Keratinocyte (primary cell): Measurements from ENCODE around the gene RNF144B. TPM values are rescaled to one million over a fixed set of nuclear protein-coding genes. Genes with fewer than 3 reads are reported as not detected.
"Not testable (repeated sequence)": the region's sequence is repeated elsewhere in the genome, so short reads cannot be mapped to it uniquely, and the experiment has no call there.

ENCODE experiments used
- DNase-seq: peaks from one replicate; pipeline ENCODE4 v3.0.0-alpha.2; 2011; ENCODE audit warnings: low read depth, missing footprints, low spot score
- FAIRE-seq: peaks from 2 replicates; lab custom pipeline; 2011; peaks lifted over from hg19 to GRCh38; lab: Jason Lieb, UNC
- H2AFZ ChIP-seq: 2 replicates; pipeline ENCODE4 v1.6.0; 2012; ENCODE audit warnings: low read length, control low read depth, inconsistent platforms; ENCODE audit not compliant: control insufficient read depth
- H3K27ac ChIP-seq: 2 replicates; pipeline ENCODE4 v1.5.1; 2011; ENCODE audit warnings: low read length; ENCODE audit not compliant: control insufficient read depth, insufficient read depth
- H3K27me3 ChIP-seq: 3 replicates; pipeline ENCODE4 v1.6.0; 2011; ENCODE audit warnings: low read length; ENCODE audit not compliant: control insufficient read depth, insufficient read depth; ENCODE audit errors: extremely low read depth
- H3K36me3 ChIP-seq, 2 experiments: 2 replicates in 1 of 2; 3 replicates in 1 of 2; pipeline ENCODE4 v1.5.1; 2011; ENCODE audit warnings: low read length in 2 of 2, mild to moderate bottlenecking in 1 of 2; ENCODE audit not compliant: control insufficient read depth in 2 of 2, insufficient read depth in 2 of 2; ENCODE audit errors: extremely low read depth in 1 of 2
- H3K4me1 ChIP-seq: 3 replicates; pipeline ENCODE4 v1.5.1; 2011; ENCODE audit warnings: low read length; ENCODE audit not compliant: control insufficient read depth, insufficient read depth; ENCODE audit errors: extremely low read depth
- H3K4me2 ChIP-seq: 3 replicates; pipeline ENCODE4 v1.6.0; 2011; ENCODE audit warnings: low read depth, low read length; ENCODE audit not compliant: control insufficient read depth, insufficient read depth; ENCODE audit errors: extremely low read depth
- H3K4me3 ChIP-seq, 3 experiments: fragments of 200-600 bp in 1 of 3; sonication (generic) in 1 of 3; 2 replicates in 2 of 3; 3 replicates in 1 of 3; pipeline ENCODE4 v1.5.1; 2011 to 2016; ENCODE audit warnings: low read length in 3 of 3, mild to moderate bottlenecking in 3 of 3, control low read depth in 2 of 3, inconsistent platforms in 1 of 3, low read depth in 1 of 3, mixed read lengths in 1 of 3, mixed run types in 1 of 3, moderate library complexity in 1 of 3; ENCODE audit not compliant: control insufficient read depth in 2 of 3, insufficient read depth in 2 of 3; ENCODE audit errors: extremely low read depth in 1 of 3
- H3K79me2 ChIP-seq: 2 replicates; pipeline ENCODE4 v1.6.0; 2012; ENCODE audit warnings: low read length; ENCODE audit not compliant: control insufficient read depth, insufficient read depth
- H3K9ac ChIP-seq: 3 replicates; pipeline ENCODE4 v1.6.0; 2011; ENCODE audit warnings: low read length; ENCODE audit not compliant: control insufficient read depth, insufficient read depth; ENCODE audit errors: extremely low read depth
- H3K9me1 ChIP-seq: 3 replicates; pipeline ENCODE4 v1.6.0; 2011; ENCODE audit warnings: low read length; ENCODE audit not compliant: control insufficient read depth, insufficient read depth; ENCODE audit errors: extremely low read depth
- H3K9me3 ChIP-seq: 2 replicates; pipeline ENCODE4 v1.5.1; 2012; ENCODE audit warnings: low read depth, low read length; ENCODE audit not compliant: control insufficient read depth
- H4K20me1 ChIP-seq: 3 replicates; pipeline ENCODE4 v1.6.0; 2011; ENCODE audit warnings: low read length; ENCODE audit not compliant: control insufficient read depth, insufficient read depth; ENCODE audit errors: extremely low read depth
- CTCF ChIP-seq, 3 experiments: IDR thresholded peaks in 1 of 3; conservative IDR thresholded peaks in 1 of 3; optimal IDR thresholded peaks in 1 of 3; 2 replicates in 2 of 3; 3 replicates in 1 of 3; pipeline versions ENCODE3 to v1.5.1; 2011; ENCODE audit warnings: low read length in 3 of 3, mild to moderate bottlenecking in 3 of 3, moderate library complexity in 2 of 3, control low read depth in 1 of 3, inconsistent platforms in 1 of 3; ENCODE audit not compliant: insufficient read depth in 2 of 3; ENCODE audit errors: extremely low read depth in 1 of 3
- EZH2 ChIP-seq: IDR thresholded peaks from one replicate; pipeline ENCODE4 v1.6.1; 2012; ENCODE audit warnings: inconsistent platforms, mild to moderate bottlenecking, low read length, moderate library complexity
- dilution Hi-C: fragments of 300-500 bp; cut with MboI; formaldehyde crosslinking; loops from one replicate; pipeline ENCODE4 v1.7.0; 2020; ENCODE audit warnings: low sequenced_read_pairs; ENCODE audit not compliant: extremely low pct_ligation_motif_present
- polyA plus RNA-seq, 5 experiments: library from polyadenylated mRNA; depleted of rRNA in 3 of 5; stranded (reverse) in 3 of 5; stranded (forward) in 1 of 5; unstranded in 1 of 5; fragments of >200 nt; gene quantifications; 1 replicate in 1 of 5; 2 replicates in 3 of 5; 3 replicates in 1 of 5; pipeline versions ENCODE4 v1.2.1 to v1.2.3, GENCODE V29; 2011 to 2012; ENCODE audit warnings: missing spikeins in 2 of 5, low read depth in 1 of 5, low replicate concordance in 1 of 5

The RNF144B gene
- polyA plus RNA-seq, 1 donor (not counting 4 experiments of a cell fraction or from before 2014, with no cell fraction given), result 9.0 TPM

GRCh38 chr6:18405477-18406293 lies 18.5 kb downstream of the RNF144B start:
- dilution Hi-C loops, result no loop called here
- H2AFZ ChIP-seq, result no peak overlapping the region
- H3K4me1 ChIP-seq, result peaks cover 24% of the 10 kb centered on the region
- FAIRE-seq (peak; percentile 90), DNase-seq (no peak)
- no peak overlapping the region for H3K4me3 ChIP-seq
- H3K4me2 ChIP-seq, result peak overlapping the region; percentile 48
- no peaks in the 10 kb centered on the region for H3K9me1 ChIP-seq
- no peaks in the 10 kb centered on the region for H4K20me1 ChIP-seq
- H3K27me3 ChIP-seq, result no peaks in the 10 kb centered on the region
- H3K79me2 ChIP-seq, result peaks cover 44% of the 10 kb centered on the region
- H3K9me3 ChIP-seq, result no peaks in the 10 kb centered on the region
- H3K27ac ChIP-seq, result peak overlapping the region; percentile 24
- peaks cover 6 to 16% of the 10 kb centered on the region in 2 experiments for H3K36me3 ChIP-seq
- no peak for TF ChIP-seq EZH2
- TF ChIP-seq CTCF (optimal IDR thresholded peaks at IDR 0.05 in 1 of 3, IDR thresholded peaks at IDR 0.05 in 1 of 3, conservative IDR thresholded peaks at IDR 0.05 in 1 of 3; ENCODE audit: extremely low read depth in 1 of 3, insufficient read depth in 2 of 3, low read length in 3 of 3), result no peak
- H3K9ac ChIP-seq, result no peak overlapping the region

- dilution Hi-C loops, result no loop called here
- no peaks in the 10 kb centered on the region for H4K20me1 ChIP-seq
- no peak overlapping the region for H2AFZ ChIP-seq
- H3K9me1 ChIP-seq, result no peaks in the 10 kb centered on the region
- H3K9me3 ChIP-seq, result no peaks in the 10 kb centered on the region
- no peak overlapping the region for H3K4me3 ChIP-seq
- no peak overlapping the region for H3K4me2 ChIP-seq
- no peak overlapping the region for H3K9ac ChIP-seq
- peaks cover 2 to 9% of the 10 kb centered on the region in 2 experiments for H3K36me3 ChIP-seq
- TF ChIP-seq CTCF (optimal IDR thresholded peaks at IDR 0.05 in 1 of 3, IDR thresholded peaks at IDR 0.05 in 1 of 3, conservative IDR thresholded peaks at IDR 0.05 in 1 of 3; ENCODE audit: extremely low read depth in 1 of 3, insufficient read depth in 2 of 3, low read length in 3 of 3) (no peak), EZH2 (no peak)
- no peaks in the 10 kb centered on the region for H3K27me3 ChIP-seq
- DNase-seq, result no peak
- H3K27ac ChIP-seq, result no peak overlapping the region
- no peak for FAIRE-seq
- H3K79me2 ChIP-seq, result peaks cover 44% of the 10 kb centered on the region
- H3K4me1 ChIP-seq, result peaks cover 30% of the 10 kb centered on the region
These were observed 20.0 kb downstream of the RNF144B start for GRCh38 chr6:18406955-18407749.

GRCh38 chr6:18409602-18410001 lies 22.5 kb downstream of the RNF144B start:
- DNase-seq, H3K9me3 ChIP-seq, H3K4me2 ChIP-seq, H3K27ac ChIP-seq, H3K27me3 ChIP-seq, H4K20me1 ChIP-seq, FAIRE-seq, H3K9me1 ChIP-seq, H3K4me3 ChIP-seq, dilution Hi-C loops, H3K9ac ChIP-seq, H2AFZ ChIP-seq: not testable (repeated sequence)
- Histone ChIP-seq H3K36me3 (peaks cover 0 to 11% of the 10 kb centered on the region in 2 experiments), H3K79me2 (peaks cover 35% of the 10 kb centered on the region), H3K4me1 (peaks cover 30% of the 10 kb centered on the region)
